ENCODE measurements around the gene ALKBH5. TPM values are rescaled to one million over a fixed set of nuclear protein-coding genes. Genes with fewer than 3 reads are reported as not detected.
A peak's percentile ranks its signal among the peaks of the same experiment; 100 is the strongest.

The ALKBH5 gene
- total RNA-seq, 2 experiments from 2014 or later: 99.3 to 125 TPM

DNA sequence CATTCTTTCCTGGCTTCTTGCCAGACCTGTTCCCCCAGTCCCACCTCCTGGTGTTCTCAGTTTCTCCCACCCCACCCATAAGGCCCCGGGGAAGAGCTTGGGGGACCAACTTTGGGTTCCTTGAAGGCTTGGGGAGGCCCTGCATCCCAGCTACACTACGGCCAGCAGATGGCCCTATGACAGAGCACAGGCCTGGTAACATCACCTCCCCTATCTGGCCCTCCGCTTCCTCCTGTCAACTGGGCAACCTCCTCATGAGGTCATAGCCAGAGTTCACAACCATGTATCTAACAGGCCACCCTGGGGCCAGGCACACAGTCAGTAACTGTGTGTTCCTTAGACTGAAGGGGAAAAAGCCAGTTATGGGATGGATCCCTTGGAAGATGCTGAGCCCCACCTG is 43.7 kb upstream of the ALKBH5 start:
- ChIA-PET CTCF (ENCODE audit: unreplicated experiment) (interaction anchor here (1.0 kb wide), 1 partner anchor 32 kb away, joined by 3 read pairs; no protein-coding TSS in a partner anchor), POLR2A (no interaction called here)
- H3K9me3 ChIP-seq (ENCODE audit: low read length): no peaks in the 10 kb centered on the region
- TF ChIP-seq EZH2phosphoT487 (IDR thresholded peaks at IDR 0.05; ENCODE audit: borderline replicate concordance, low read depth, low read length): no peak
- TF ChIP-seq, protein P1, sequence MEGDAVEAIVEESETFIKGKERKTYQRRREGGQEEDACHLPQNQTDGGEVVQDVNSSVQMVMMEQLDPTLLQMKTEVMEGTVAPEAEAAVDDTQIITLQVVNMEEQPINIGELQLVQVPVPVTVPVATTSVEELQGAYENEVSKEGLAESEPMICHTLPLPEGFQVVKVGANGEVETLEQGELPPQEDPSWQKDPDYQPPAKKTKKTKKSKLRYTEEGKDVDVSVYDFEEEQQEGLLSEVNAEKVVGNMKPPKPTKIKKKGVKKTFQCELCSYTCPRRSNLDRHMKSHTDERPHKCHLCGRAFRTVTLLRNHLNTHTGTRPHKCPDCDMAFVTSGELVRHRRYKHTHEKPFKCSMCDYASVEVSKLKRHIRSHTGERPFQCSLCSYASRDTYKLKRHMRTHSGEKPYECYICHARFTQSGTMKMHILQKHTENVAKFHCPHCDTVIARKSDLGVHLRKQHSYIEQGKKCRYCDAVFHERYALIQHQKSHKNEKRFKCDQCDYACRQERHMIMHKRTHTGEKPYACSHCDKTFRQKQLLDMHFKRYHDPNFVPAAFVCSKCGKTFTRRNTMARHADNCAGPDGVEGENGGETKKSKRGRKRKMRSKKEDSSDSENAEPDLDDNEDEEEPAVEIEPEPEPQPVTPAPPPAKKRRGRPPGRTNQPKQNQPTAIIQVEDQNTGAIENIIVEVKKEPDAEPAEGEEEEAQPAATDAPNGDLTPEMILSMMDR (conservative IDR thresholded peaks at IDR 0.05; ENCODE audit: low read length): peak; percentile 48
- no peaks in the 10 kb centered on the region for H4K20me1 ChIP-seq (ENCODE audit: insufficient read depth, low read length)
- H3K27ac ChIP-seq (ENCODE audit: low read depth, low read length, poor library complexity, severe bottlenecking): no peak overlapping the region
- intact Hi-C loops (cut with micrococcal nuclease; ENCODE audit: unreplicated experiment): loop anchor here (2.0 kb wide), 2 partner anchors 45 to 77 kb away; no protein-coding TSS in a partner anchor
- BruUV-seq (replicated peaks): no TSS peak
- no peaks in the 10 kb centered on the region for H3K4me1 ChIP-seq (ENCODE audit: insufficient read depth, low read length, poor library complexity, severe bottlenecking)
- no peaks in the 10 kb centered on the region for H3K79me2 ChIP-seq (ENCODE audit: insufficient read depth, low read depth, low read length)
- no peak overlapping the region for H3K4me3 ChIP-seq (ENCODE audit: low read depth, low read length, poor library complexity, severe bottlenecking)
- H3K9me2 ChIP-seq (ENCODE audit: insufficient read depth, low read length): no peaks in the 10 kb centered on the region
- H3K4me2 ChIP-seq (ENCODE audit: low read length): no peak overlapping the region
- H2AFZ ChIP-seq (ENCODE audit: low read length): no peak overlapping the region
- no peak for DNase-seq (ENCODE audit: low spot score)
- H3K36me3 ChIP-seq (ENCODE audit: insufficient read depth, low read length): no peaks in the 10 kb centered on the region

DNA sequence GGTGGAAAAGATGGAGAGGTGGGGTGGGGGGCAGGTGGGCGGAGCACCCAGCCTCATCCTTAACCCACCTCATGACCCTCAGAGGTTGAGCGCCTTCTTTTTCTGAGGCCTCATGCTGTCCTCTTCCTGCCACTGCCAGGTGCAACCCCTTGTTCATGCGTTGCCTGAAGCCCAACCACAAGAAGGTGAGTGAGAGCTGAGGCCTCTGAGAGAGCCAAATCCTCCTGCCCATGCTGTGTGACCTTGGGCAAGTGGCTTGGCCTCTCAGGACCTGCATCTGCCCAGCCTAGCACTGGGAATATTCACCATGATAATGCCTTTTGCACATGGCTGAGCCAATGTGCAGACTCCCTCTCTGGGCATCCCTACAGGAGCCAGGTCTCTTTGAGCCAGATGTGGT is 43.0 kb upstream of the ALKBH5 start:
- intact Hi-C loops (cut with micrococcal nuclease; ENCODE audit: unreplicated experiment): loop anchor here (2.0 kb wide), 2 partner anchors 44 to 76 kb away; no protein-coding TSS in a partner anchor
- H3K79me2 ChIP-seq (ENCODE audit: insufficient read depth, low read depth, low read length): no peaks in the 10 kb centered on the region
- H3K4me3 ChIP-seq (ENCODE audit: low read depth, low read length, poor library complexity, severe bottlenecking): no peak overlapping the region
- H4K20me1 ChIP-seq (ENCODE audit: insufficient read depth, low read length): no peaks in the 10 kb centered on the region
- TF ChIP-seq EZH2phosphoT487 (IDR thresholded peaks at IDR 0.05; ENCODE audit: borderline replicate concordance, low read depth, low read length): no peak
- TF ChIP-seq, protein P1 (conservative IDR thresholded peaks at IDR 0.05; ENCODE audit: low read length): no peak
- no peak overlapping the region for H2AFZ ChIP-seq (ENCODE audit: low read length)
- H3K36me3 ChIP-seq (ENCODE audit: insufficient read depth, low read length): no peaks in the 10 kb centered on the region
- no peak overlapping the region for H3K27ac ChIP-seq (ENCODE audit: low read depth, low read length, poor library complexity, severe bottlenecking)
- no peaks in the 10 kb centered on the region for H3K4me1 ChIP-seq (ENCODE audit: insufficient read depth, low read length, poor library complexity, severe bottlenecking)
- no TSS peak for BruUV-seq (replicated peaks)
- CTCF ChIA-PET (ENCODE audit: unreplicated experiment): no interaction called here
- POLR2A ChIA-PET: no interaction called here
- no peak for DNase-seq (ENCODE audit: low spot score)
- no peaks in the 10 kb centered on the region for H3K9me3 ChIP-seq (ENCODE audit: low read length)
- H3K4me2 ChIP-seq (ENCODE audit: low read length): no peak overlapping the region
- no peaks in the 10 kb centered on the region for H3K9me2 ChIP-seq (ENCODE audit: insufficient read depth, low read length)

DNA sequence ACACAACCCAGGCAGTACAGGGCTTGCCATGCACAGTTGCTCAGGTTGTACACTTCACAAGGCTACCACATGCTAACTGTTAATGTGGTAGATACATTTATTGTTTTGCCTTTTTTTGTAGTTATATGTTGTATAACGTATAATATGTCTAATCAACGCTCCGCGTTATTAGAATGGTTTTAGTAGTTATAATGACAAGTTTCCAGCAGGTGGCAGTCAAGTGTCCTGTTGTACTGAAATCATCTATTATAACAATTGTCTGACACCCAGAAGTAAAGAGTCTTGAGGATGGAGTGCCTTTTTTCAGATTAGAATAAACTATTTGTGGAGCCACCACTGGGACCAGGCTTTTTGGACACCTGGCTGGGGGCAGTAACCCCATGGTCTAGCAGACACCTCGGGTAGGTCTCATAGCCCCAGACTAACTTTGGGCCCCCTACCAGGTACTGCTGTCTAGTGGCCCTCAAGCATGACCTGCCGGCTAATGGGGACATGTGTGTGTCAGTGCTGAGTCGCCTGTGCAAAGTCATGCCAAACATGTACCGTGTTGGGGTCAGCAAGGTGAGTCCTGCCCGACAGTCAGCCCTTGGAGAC is 42.3 kb upstream of the ALKBH5 start:
- Histone ChIP-seq H3K27ac (ENCODE audit: low read depth, low read length, poor library complexity, severe bottlenecking) (no peak overlapping the region), H3K4me1 (ENCODE audit: insufficient read depth, low read length, poor library complexity, severe bottlenecking) (no peaks in the 10 kb centered on the region), H3K9me3 (ENCODE audit: low read length) (no peaks in the 10 kb centered on the region), H4K20me1 (ENCODE audit: insufficient read depth, low read length) (no peaks in the 10 kb centered on the region), H3K9me2 (ENCODE audit: insufficient read depth, low read length) (no peaks in the 10 kb centered on the region), H2AFZ (ENCODE audit: low read length) (no peak overlapping the region), H3K36me3 (ENCODE audit: insufficient read depth, low read length) (no peaks in the 10 kb centered on the region), H3K4me2 (ENCODE audit: low read length) (no peak overlapping the region), H3K79me2 (ENCODE audit: insufficient read depth, low read depth, low read length) (no peaks in the 10 kb centered on the region), H3K4me3 (ENCODE audit: low read depth, low read length, poor library complexity, severe bottlenecking) (no peak overlapping the region)
- TF ChIP-seq EZH2phosphoT487 (IDR thresholded peaks at IDR 0.05; ENCODE audit: borderline replicate concordance, low read depth, low read length): no peak
- TF ChIP-seq, protein P1 (conservative IDR thresholded peaks at IDR 0.05; ENCODE audit: low read length): peak; percentile 89
- BruUV-seq (replicated peaks): no TSS peak
- CTCF ChIA-PET (ENCODE audit: unreplicated experiment): no interaction called here
- intact Hi-C loops (cut with micrococcal nuclease; ENCODE audit: unreplicated experiment): loop anchor here (2.0 kb wide), 2 partner anchors 43 to 75 kb away; no protein-coding TSS in a partner anchor
- POLR2A ChIA-PET: no interaction called here
- DNase-seq (ENCODE audit: low spot score): peak; percentile 75

Measured in OCI-LY7 (cell line).